IPS DF 6.9 (cell line): ENCODE measurements around the gene PDE10A.

Experiments used
- DNase-seq: peaks from one replicate; pipeline ENCODE4 v3.0.0-alpha.2; 2013; ENCODE audit warnings: low read depth, low spot score
- H3K27ac ChIP-seq: one replicate; pipeline ENCODE4 v1.5.1; 2013; ENCODE audit warnings: low read length, control low read depth
- H3K27me3 ChIP-seq: 2 replicates; pipeline ENCODE4 v1.6.1; 2013; ENCODE audit warnings: mild to moderate bottlenecking, low read length; ENCODE audit not compliant: control insufficient read depth, insufficient read depth
- H3K36me3 ChIP-seq: 2 replicates; pipeline ENCODE4 v1.6.1; 2013; ENCODE audit warnings: low read length; ENCODE audit not compliant: control insufficient read depth, insufficient read depth
- H3K4me1 ChIP-seq: 2 replicates; pipeline ENCODE4 v1.6.1; 2013; ENCODE audit warnings: low read length; ENCODE audit not compliant: control insufficient read depth, insufficient read depth
- H3K4me3 ChIP-seq: 2 replicates; pipeline ENCODE4 v1.5.1; 2013; ENCODE audit warnings: mild to moderate bottlenecking, low read length
- H3K9me3 ChIP-seq: 2 replicates; pipeline ENCODE4 v1.6.1; 2013; ENCODE audit warnings: low read length, inconsistent platforms; ENCODE audit not compliant: control insufficient read depth, insufficient read depth
- WGBS: extraction: QIAGEN DNeasy Blood & Tissue Kit; methylation state at CpG from one replicate; pipeline ENCODE4 v1.1.7; 2013; ENCODE audit warnings: mixed read lengths, missing lambda C conversion rate; ENCODE audit not compliant: insufficient read length, insufficient coverage; 5-methylcytosine and 5-hydroxymethylcytosine counted together

The PDE10A gene

DNA sequence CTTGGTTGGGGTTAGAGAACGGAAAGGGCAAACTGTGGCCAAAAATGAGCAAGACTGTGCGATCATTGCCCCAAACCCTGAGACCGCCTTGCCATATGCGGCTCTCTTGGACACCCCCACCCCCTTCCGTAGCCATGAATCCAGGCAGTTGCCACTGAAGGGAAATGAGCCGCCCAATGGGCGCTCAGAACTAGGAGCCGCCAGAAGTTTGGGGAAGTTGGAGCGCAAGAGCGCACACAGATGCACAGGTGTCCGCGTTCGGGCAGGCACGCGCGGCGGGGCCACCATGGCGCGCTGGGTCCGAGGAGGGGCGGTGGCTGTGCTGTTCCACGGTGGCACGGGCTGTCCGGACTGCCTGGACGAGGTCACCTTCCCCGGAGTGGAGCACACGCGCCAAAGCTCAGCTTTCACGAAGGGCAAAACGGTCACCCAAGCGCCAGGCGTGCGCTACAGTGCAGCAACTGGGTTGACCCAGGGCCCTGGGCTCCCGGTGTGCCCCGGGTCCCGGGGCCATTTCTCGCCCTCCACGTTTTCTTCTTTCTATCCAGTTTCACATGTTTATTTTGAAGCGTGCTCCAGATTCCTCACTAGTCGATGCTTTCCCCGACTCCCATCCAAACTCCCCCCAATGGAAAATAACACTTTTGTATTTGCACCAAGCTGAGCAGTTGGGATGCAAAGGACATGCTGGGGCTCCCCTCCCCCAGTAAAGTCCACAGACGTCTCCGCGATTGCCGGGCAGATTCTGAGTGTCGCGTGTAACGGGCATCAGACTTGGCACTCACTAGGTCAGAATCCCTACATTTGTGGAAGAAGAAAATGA is 906 bp upstream of the PDE10A start:
- Histone ChIP-seq H3K4me3 (peak overlapping the region; percentile 47; the same call in 1 of the 2 replicates), H3K9me3 (no peaks in the 10 kb centered on the region), H3K27me3 (peaks cover 48% of the 10 kb centered on the region), H3K4me1 (peaks cover 2% of the 10 kb centered on the region), H3K27ac (no peak overlapping the region), H3K36me3 (no peaks in the 10 kb centered on the region)
- WGBS, result no CpG with 5 or more reads among the region's 48 CpGs
- no peak for DNase-seq

DNA sequence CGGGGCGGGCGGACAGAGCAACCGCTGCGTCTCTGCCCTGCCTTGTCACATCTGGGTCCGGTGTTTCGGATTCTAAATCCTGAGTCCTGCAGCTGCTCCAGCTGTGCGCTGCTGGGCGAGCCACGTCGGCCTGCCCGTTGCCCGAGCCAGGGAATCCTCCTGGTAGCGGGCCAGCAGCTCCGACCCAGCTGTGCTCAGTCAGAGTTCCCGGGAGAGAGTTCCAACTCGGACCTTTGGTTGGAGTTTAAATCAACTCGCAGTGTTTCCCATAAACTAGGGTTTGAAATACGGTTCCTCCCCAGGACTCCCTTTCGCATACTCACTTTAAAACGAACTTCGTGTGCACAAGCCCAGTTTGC is 315 bp upstream of the PDE10A start:
- no peaks in the 10 kb centered on the region for H3K9me3 ChIP-seq
- no peak for DNase-seq
- H3K4me1 ChIP-seq, result peaks cover 3% of the 10 kb centered on the region
- H3K36me3 ChIP-seq, result no peaks in the 10 kb centered on the region
- no peak overlapping the region for H3K27ac ChIP-seq
- WGBS, result no CpG with 5 or more reads among the region's 22 CpGs
- H3K27me3 ChIP-seq, result peaks cover 54% of the 10 kb centered on the region
- peak overlapping the region; percentile 47; the same call in 1 of the 2 replicates for H3K4me3 ChIP-seq

DNA sequence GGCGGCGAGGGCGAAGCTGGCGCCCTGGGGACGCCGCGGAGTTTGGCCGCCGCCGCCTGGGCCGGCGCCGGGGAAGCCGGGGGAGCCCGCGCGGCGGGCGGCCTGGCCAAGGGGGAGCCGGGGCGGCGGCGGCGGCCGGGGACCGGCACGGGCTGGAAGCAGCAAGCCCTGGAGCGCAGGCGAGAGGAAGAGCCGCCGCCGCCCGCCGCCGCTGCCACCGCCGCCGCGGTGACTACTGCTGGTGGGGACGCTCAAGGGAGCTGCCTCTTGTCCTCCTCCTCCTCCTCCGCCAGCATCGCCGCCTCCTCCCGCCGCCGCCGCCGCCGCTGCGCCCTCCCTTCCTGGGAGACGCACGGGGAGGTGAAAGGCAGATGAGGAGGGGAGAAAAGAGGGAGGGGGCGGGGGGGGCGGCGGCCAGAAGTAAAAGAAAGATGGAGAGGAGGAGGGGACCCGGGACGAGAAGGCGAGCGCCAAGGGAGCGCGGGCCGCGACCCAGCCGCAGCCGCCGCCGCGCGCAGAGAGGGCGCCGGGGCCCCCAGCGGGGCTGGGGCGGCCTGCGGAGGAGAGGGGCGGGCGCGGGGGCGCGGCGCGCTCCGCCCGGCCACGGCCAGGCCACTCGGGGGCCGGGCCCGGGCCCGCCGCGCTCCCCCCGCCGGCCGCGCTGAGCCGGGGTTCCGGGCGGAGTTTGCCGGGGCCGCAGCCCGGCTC is 846 bp downstream of the PDE10A start:
- Histone ChIP-seq H3K4me3 (peak overlapping the region; percentile 47; the same call in 1 of the 2 replicates), H3K27me3 (peaks cover 54% of the 10 kb centered on the region), H3K36me3 (no peaks in the 10 kb centered on the region), H3K4me1 (peaks cover 3% of the 10 kb centered on the region), H3K9me3 (no peaks in the 10 kb centered on the region), H3K27ac (no peak overlapping the region)
- WGBS, result no CpG with 5 or more reads among the region's 100 CpGs
- no peak for DNase-seq

DNA sequence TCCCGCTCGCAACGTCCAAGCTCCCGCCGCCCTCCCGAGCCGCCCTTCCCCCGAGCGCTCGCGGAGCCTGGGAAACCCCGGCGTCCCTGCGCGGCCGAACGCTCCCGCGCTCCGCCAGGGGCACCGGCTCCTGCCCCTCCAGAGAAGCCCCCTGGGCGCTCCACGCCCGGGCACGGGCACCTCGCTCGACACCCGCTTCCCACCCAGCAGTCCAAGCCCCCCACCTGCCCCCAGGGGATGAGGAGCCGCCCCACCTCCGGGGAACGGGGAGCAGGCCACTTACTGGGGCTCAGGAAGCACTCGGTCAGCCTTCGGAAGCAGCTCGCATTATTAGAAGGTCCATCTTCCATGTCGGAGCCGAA is 1.4 kb downstream of the PDE10A start:
- Histone ChIP-seq H3K27me3 (peaks cover 54% of the 10 kb centered on the region), H3K36me3 (no peaks in the 10 kb centered on the region), H3K9me3 (no peaks in the 10 kb centered on the region), H3K4me1 (peaks cover 3% of the 10 kb centered on the region), H3K27ac (no peak overlapping the region), H3K4me3 (peak overlapping the region; percentile 36; the same call in 1 of the 2 replicates)
- DNase-seq, result no peak
- no CpG with 5 or more reads among the region's 36 CpGs for WGBS

DNA sequence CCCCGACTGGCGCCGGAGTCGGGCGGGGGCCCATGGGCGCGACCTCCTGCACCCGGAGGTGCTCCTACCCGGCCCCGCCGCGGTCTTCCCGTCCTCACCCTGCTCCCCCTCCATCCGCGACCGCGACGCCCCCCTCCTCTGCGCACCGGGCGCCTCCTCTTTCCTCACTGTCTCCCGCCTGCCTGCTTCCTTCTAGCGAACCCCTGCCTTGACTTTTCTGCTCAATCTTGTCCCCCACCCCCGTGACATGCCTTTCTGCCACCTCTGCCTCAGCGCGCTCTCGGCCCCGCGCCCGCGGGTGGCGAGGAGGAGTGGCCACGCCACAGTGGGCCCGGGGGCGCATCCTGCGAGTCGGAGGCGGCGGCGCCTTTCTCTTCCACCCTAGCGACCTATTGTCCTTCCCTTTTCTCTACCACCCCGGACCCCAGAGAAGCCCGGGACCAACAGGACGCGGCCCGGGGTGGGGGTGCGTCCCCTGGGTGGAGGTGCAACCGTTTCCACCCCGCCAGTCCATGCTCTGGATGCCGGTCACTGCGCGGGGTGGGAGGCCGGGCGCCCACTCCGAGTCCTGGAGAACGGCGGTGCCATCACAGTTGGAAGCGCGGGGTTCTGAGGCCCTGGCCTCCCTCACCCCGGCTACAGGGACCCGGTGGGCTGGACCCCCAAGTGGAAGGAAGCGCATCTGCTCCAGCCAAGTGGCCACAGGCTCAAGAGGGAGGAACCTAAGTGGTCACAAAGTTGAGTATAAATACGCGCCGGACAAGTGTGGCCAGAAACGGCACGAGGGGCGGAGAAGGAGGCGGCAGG is 2.0 kb downstream of the PDE10A start:
- Histone ChIP-seq H3K36me3 (no peaks in the 10 kb centered on the region), H3K9me3 (no peaks in the 10 kb centered on the region), H3K27ac (no peak overlapping the region), H3K4me1 (peaks cover 3% of the 10 kb centered on the region), H3K27me3 (peaks cover 54% of the 10 kb centered on the region), H3K4me3 (peak overlapping the region; percentile 36; the same call in 1 of the 2 replicates)
- no CpG with 5 or more reads among the region's 69 CpGs for WGBS
- DNase-seq, result no peak

DNA sequence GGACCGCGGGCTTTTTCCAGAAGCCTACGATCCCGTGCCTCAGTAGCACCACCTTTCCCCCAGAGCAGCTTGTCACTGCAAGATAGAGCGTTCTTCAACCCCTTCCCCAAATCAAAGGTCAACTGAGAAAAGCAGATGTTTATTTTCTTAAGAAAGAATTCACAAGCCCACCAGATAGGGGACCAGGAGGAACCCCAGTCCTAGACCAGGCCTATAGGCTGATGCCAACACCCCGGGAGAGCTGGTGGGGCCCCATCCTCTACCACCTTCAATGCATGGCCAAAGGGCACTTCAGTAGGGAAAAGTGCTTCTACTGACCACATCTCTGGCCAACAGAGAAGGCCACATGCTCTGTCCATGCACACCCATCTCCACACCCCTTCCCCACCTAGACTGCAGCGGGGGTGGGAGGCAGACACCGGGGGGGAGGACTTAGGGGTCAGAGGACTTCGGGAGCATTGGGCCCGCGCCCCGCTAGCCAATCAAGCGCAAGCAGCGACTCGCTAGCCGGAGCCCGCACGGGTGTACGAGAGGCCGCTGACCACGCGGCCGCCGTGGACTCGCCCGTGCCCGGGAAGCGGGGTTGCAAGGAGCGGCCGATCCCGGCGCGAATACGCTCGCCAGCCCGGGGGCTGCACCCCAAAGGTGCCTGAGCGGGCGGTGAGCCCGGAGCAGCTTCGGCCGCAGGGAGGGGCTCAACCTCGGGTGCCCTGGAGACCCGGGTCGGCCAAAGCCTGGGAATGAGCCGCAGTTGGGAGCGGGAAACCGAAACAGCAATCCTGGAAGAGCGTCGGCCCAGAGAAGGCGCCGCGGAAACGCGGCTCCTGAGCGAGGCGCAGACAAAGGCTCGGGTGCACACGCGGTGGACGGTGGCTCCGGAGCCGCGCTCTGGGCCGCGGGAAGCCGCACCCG is 2.8 kb downstream of the PDE10A start:
- H3K4me3 ChIP-seq, result peak overlapping the region; percentile 36; the same call in 1 of the 2 replicates
- H3K27me3 ChIP-seq, result peaks cover 53% of the 10 kb centered on the region
- peaks cover 3% of the 10 kb centered on the region for H3K4me1 ChIP-seq
- no peaks in the 10 kb centered on the region for H3K36me3 ChIP-seq
- WGBS, result no CpG with 5 or more reads among the region's 67 CpGs
- DNase-seq, result no peak
- no peaks in the 10 kb centered on the region for H3K9me3 ChIP-seq
- H3K27ac ChIP-seq, result no peak overlapping the region

DNA sequence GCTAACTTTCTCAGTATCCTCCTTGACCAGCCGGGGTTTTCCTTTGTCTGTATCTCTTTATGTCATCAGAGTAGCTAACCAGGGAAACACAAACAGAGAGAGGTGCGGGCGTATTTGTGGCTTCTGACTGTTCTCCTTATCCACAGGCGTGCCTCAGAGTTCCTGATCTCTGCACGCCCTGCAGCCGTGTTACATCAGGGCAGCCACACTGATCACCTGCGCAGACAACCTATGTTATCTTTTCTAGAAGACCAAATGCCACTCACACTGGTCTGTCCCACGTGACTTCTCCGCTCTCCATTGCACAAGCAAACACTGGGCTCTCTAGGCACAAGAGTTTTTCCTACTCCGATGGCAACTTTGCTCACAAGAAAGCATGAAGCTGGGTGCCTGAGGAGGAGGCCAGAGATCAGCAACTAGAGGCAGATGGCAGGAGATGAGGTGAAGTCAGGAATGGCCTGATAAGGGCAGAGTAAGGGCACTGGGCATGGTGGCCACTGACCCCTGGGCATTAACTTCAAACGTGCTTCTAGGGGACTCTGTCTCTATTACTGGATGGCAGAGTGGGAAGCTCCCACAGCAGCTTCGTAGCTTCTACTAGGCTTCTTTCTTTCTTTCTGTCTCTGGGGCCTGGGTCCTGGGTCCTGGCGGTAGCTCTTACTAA is 4.5 kb downstream of the PDE10A start:
- Histone ChIP-seq H3K4me3 (no peak overlapping the region), H3K27ac (no peak overlapping the region), H3K27me3 (peaks cover 36% of the 10 kb centered on the region), H3K9me3 (no peaks in the 10 kb centered on the region), H3K4me1 (peaks cover 1% of the 10 kb centered on the region; the same call in 1 of the 2 replicates), H3K36me3 (no peaks in the 10 kb centered on the region)
- WGBS, result no CpG with 5 or more reads among the region's 13 CpGs
- DNase-seq, result no peak

DNA sequence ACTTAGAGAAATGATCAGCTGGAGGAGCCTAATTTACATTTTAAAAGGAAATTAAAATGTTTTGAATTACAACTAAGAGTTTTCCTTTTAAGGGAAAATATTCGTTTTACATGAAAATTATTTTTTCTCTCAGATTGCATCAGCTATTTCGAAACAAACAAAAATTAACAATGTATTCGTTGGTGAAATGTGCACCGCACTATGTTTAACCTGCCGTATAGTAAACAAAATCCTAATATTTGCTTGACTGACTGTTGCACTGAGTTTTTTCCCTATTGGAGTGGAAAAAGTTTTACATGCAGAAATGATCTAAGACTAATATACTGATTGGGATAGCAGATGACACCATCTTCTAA is 5.7 kb downstream of the PDE10A start:
- Histone ChIP-seq H3K4me1 (peaks cover 1% of the 10 kb centered on the region; the same call in 1 of the 2 replicates), H3K36me3 (no peaks in the 10 kb centered on the region), H3K9me3 (no peaks in the 10 kb centered on the region), H3K27me3 (peaks cover 33% of the 10 kb centered on the region), H3K4me3 (no peak overlapping the region), H3K27ac (no peak overlapping the region)
- no CpG with 5 or more reads among the region's 5 CpGs for WGBS
- DNase-seq, result no peak

DNA sequence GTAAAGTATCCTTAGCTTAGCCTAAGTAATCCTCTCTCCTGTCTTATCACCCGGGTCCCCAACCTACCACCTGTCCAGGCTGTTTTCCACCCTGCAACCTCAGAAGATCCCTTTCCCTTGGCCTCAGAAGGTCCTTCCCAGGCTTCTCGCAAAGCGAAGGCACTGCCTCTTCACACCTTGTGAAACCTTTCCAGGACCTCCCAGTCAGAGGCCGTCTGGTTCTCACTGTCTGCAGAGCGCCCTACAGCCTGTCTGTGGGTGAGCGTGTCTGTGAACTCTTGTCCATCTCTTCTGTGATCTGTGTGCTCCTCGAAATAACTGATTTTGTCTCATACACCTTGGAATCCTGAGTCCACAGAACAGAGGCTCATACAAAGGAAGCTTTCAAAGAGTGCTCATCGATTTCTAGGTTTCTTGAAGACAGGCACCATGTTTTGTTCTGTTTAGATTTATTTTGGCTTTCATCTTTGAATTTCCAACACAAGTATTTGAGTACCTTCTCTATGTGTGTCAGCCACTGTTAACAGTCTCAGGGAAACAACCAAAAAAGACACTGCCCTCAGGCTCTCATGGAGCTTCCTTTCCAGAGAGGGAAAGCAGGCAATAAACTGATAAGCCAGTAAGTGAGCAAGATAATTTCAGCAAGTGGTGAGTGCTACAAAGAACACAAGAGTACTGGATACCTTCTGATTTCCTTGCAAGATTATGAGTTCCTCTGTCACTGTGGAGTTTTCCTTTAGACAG is 6.3 kb downstream of the PDE10A start:
- no peak for DNase-seq
- no CpG with 5 or more reads among the region's 8 CpGs for WGBS
- Histone ChIP-seq H3K27ac (no peak overlapping the region), H3K4me1 (peaks cover 1% of the 10 kb centered on the region; the same call in 1 of the 2 replicates), H3K27me3 (peaks cover 32% of the 10 kb centered on the region), H3K9me3 (no peaks in the 10 kb centered on the region), H3K36me3 (no peaks in the 10 kb centered on the region), H3K4me3 (no peak overlapping the region)
